ENCODE measurements around the gene SWAP70. TPM values are rescaled to one million over a fixed set of nuclear protein-coding genes. Genes with fewer than 3 reads are reported as not detected.

SWAP70 gene
- total RNA-seq, 1 experiment from 2014 or later: 25.6 TPM

DNA sequence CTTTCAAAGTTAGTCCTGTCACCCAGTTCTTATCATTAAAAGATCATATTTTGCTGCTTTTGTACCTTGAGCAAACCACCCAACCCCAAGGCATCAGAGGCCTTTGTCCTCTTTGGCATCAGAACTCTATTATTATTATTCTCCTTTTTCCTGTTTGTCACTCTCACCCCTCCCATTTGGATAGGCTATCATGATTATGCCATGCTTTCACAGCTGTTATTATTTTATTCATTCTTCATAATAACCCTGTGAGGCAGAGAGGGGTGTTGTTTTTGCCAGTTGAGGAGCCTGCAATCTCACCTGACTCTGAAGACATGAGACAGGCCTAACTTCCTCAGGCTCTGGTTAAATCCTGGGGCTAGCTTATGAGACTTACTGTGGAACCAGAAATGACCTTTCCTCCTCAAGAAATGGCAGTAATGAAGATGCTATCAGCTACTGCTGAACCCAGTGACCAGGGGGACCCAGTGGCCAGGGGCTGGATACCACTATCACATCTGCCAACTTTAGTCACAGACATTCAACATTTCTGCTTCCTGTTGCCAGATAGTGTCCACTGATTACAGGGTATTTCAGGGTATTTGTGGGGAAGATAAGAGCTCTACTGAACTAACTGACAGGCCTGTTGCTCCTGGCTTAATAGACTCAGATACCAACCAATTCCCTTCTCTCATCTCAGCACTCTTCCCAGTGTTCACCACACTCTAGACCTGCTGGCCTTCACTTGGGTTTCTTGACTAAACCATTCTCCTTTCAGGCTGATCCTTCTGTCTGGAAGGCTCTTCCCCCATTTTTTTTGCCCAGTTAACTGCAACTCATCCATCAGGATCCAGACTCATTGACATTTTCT lies 11.8 kb upstream of the SWAP70 start:
- no peak for DNase-seq (ENCODE audit: low read depth)

DNA sequence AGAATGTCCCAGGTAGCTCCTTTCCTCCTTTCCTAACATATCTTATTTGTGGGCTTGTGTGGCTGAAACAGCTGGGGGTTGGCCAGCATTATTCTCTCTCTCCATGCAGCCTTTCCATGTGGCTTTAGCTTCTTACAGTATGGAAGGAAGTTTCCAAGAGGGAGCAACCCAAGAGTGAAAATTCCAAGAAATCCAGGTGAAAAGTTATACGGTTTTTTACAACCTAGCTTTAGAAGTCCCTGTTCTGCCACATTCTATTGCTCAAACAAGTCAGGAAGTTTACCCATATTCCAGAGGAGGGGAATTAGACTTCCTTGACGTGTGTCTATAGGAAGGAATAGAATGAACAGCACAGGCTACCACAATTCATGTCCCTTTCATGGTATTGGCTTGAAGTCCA lies 10.0 kb upstream of the SWAP70 start:
- DNase-seq (ENCODE audit: low read depth): no peak

DNA sequence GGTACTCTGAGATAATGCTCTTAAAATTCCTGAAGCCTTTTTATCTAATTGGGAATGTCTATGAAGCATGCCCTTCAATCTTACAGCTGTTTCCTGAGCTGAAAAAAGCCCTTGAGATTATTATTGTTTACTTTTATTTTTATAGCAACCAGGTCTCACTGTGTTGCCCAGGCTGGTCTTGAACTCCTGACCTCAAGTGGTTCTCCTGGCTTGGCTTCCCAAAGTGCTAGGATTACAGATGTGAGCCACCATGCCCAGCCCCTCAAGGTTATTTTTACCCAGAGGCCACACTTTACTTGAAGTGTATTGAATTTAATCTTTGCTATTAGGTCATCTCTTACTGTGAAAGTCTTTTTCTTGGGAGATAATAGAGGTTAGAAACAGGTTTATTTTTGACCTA lies 7.0 kb upstream of the SWAP70 start:
- DNase-seq (ENCODE audit: low read depth): no peak

DNA sequence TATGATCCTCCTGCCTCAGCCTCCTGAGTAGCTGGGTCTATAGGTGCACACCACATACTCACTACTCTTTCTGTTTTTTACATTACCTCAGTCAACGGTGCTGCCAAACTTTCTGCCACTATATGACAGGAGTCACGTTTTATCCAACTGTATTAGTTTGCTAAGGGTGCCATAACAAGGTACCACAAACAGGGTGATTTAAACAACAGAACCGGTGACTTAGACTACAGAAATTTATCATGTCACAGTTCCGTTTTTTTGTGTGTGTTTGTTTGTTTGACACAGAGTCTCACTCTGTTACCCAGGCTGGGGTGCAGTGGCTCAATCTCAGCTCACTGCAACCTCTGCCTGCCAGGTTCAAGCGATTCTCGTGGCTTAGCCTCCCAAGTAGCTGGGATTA lies 6.3 kb upstream of the SWAP70 start:
- DNase-seq (ENCODE audit: low read depth): no peak

DNA sequence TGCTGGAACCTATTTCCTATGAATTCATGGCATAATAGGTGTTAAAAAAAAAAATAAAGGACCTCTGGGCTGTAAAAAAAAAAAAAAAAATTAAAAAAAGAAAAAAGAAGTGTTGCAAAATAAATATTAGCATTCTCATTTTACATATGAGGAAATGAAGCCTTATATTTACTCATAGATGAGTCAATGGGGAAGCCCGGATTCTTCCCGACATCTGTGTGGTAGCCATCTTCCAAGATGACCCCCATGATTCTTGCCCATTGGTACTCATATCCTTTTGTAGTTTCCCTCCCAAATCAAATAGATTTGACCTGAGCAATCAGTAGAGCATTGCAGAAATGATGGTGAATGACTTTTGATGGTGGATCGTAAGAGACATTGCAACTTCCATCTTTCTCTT lies 3.0 kb upstream of the SWAP70 start:
- peak; percentile 10 for DNase-seq (ENCODE audit: low read depth)

DNA sequence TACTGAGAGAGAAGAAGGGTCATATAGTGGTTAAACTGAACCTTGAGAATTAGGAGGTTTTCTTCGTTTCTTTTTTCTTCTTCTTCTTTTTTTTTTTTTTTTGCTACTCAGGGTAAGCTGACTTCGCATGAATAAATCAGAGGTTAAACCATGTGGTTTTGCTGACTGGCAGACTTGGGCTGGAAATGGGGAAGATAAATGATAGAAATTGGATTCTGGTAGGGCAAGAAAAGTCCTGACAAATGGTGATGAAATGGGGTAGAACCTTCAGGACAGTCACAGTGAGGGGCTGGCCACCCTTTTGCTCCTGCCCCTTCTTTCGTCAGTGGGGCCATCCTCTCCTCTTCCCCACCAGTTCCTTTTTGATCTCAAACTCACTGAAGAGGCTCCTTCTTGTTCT lies 1.6 kb upstream of the SWAP70 start:
- no peak for DNase-seq (ENCODE audit: low read depth)

DNA sequence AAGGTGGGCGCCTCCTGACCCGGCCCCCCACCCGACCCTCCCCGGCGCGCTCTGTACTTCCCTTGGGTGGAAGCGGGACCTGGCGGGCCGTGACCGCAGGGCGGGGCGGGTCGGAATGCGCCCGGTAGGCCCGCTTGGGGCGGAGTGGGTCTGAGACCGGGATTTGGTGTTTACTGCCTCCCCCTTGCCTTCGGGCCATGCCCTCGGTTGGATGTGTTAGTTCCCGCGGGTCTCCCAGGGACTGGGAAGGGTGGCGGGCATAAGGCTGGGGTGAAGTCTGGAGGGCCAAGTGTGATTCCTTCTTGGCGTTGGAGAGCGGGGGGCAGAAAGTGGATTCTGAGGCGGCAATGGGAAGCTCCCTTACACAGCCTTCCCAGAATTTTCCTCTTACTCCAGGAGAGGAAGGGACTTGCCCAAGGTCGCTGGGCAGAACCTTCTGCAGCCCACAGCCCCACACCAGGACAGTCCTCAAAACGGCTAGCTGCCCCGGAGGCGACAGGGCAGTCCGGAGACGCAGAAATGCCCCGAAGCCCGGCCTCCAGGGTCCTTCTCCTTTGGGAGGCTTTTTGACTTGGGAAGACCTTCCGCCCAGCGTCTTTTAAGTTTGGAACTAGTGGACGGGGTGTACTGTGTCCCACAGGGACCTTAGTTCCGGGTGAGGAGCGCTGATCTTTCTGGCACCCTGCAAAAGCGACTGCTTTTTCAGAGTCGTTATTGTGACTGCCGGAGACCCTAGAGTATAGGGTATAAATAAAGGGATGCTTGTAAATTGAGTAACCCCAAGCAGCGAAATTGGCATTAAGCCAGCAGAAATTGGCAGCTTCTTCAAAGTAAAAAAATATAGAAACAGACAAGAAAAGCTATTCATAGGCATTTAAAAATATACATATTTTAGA lies 647 bp downstream of the SWAP70 start:
- DNase-seq (ENCODE audit: low read depth): peak; percentile 46

DNA sequence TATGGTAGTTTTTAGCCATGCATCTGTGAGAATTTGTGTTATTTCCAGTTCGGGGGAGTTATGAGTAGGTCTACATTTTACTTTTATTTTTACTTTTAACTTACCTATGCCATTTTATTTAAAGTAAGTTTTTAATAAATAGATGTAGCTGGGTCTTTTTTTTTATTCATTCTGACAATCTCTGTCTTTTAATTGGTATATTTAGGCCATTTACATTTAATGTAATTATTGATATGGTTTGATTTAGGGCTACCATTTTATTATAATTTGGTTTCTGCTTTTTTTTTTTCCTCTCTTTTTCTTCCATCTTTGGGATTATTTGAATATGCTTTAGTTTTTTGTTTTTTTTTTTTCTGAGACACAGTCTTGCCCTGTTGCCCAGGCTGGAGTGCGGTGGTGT lies 1.9 kb downstream of the SWAP70 start:
- DNase-seq (ENCODE audit: low read depth): no peak

DNA sequence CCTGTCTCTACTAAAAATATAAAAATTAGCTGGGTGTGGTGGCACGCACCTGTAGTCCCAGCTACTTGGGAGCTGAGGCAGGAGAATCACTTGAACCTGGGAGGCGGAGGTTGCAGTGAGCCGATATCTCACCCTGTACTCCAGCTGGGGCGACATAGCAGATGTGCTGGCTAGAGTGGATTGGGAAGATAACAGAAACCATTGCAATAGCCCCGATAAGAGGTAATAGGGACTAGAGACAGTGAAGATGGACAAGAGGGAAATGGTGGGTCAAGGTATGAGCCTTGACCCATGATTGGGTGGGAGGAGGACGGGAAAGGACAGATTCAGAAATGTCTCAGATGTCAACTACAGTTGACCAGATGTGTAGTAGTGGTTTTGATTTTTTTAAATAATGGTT lies 6.1 kb downstream of the SWAP70 start:
- no peak for DNase-seq (ENCODE audit: low read depth)

DNA sequence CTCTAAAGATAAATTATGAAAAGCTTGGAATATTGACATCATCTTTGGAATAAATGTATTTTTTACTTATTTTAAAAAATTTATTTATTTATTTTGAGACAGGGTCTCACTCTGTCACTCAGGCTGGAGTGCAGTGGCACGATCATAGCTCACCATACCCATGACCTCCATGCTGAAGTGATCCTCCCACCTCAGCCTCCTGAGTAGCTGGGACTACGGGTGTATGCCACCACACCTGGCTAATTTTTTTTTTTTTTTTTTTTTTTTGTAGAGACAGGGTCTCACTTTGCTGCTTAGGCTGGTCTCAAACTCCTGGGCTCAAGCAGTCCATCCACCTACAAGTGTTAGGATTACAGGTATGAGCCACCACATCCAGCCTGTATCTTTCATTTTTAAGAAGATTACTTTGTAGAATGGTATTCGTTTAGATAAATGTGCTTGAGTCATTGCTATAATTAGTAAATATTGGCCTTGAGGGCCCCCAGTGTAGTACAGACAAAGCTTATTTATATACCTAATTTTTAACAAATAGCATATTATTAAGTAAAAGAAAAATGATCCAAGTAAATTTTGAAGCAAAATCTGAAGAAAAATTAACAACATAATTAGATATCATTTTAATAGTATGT lies 8.5 kb downstream of the SWAP70 start:
- DNase-seq (ENCODE audit: low read depth): no peak

DNA sequence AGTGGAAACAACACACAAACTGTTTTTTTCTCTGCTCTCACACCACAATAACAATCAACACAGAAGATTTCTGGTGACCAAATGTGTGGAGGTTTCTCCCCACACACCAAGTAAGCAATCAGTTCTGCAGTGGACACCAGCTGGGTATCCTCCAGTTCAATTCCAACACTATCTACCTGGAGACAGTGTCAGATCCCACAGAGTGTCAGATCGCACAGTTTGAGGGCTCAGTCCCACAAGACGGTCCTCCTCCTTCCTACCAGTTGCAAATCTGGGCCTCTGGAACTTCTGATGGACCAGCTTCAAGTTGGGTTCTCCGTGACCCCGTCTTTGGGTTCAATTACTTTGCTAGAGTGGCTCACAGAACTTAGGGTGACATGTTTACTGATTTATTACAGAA lies 9.0 kb downstream of the SWAP70 start:
- DNase-seq (ENCODE audit: low read depth): no peak

DNA sequence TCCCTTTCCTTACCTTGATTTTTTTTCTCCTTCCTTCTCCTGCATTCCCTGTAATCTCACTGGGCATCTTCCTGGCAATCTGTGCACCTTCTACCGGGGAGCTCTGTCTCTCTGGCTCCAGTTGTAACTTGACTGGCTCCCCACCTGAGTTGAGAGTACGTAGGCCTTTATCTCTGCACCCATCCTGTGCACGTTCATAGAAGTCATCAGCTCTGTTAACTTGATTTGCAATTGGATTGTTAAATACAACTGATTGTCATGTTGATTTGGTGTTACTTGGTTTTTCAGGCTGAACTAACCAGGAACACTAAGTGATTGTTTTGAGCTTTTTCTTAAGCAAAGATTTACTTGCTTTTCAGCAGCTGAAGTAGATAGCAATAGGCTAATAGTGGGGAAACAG lies 11.8 kb downstream of the SWAP70 start:
- no peak for DNase-seq (ENCODE audit: low read depth)

DNA sequence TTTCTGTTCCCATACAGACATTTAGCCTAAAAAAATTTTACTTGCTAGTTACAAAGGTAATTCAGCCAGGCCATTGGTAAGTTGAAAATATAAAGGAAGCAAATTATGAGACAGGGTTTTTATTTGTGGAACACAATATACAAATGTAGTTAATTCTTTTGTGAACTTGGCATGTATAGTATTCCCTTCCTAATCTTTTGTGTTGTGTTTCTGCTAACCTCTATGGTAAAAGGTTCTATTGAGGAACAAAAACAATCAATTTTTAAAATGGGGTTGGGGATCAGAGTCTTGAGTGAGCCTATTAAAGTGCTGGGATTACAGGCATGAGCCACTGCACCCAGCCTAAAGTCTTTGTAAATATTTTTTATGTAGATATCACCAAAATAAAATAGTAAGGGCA lies 14.1 kb downstream of the SWAP70 start:
- DNase-seq (ENCODE audit: low read depth): no peak

DNA sequence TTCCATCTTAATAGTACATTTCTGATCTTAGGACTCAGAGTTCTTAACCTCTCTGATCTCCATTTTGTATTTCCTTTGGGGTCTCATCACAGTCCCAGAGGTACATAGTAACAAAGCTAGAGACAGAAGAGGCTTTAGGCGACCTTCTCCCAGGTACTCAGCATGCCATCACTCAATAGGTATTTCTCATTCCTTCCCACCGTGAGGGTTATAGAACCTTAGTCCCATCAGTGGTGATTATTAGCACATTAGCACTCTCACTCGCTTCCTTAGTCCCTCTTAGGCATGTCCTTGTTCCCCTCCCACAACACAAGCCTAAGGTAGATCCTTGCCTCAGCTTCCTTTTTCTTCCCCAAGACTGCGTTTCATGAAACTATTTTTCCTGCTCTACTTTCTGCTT lies 14.7 kb downstream of the SWAP70 start:
- DNase-seq (ENCODE audit: low read depth): no peak

DNA sequence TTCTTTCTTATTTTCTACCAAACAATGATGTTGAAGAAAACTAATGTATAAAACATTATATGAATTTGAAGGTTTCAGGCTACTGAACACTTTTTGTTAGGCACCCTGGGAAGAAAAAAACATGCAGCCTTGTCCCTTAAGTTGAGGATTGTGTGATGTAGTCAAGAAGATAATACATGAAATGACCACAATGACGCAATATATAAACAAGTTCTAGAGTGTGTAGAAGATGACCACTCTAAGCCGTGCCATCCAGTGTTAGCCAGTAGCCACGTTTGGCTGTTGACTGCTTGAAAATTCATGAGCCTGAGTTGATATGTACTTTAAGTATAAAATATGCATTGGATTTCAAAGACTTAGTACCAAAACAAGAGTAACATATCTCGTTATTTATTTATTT lies 16.2 kb downstream of the SWAP70 start:
- no peak for DNase-seq (ENCODE audit: low read depth)

DNA sequence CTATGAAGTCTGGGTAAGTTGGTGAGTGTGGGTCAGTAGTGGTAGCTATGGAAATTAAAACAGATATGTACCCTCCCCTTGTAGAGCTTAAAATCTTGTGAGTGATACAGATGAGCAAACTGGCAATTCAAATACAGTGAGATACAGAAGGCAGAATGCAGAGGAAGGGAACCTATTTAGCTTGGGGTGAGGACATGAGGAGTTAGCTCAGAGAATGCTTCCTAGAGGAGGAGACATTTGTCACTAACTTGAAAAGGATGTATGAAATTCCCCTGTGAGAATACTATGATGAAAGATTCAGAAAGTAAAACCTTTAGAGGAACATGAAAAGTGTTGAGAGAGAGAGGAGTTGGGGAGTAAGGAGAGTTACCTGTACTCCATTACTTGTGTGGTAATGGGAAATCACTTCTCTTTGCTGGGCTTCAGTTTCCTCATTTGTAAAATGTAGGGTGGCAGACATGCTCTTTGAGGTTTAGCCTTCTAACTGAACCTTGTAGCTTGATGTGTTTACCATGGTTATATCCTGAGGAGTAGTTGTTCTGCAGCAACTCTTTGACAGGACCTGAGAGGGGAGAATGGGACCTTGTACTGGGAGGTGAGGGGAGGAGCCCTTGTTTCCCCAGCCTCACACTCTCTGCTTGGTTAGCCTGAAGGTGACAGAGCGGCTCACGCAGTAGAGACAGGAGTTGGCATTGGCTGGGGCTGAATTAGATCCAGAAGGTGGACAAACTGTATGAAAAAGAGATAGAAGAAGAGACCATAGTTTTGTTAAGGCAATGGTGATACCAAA lies 17.9 kb downstream of the SWAP70 start:
- DNase-seq (ENCODE audit: low read depth): no peak

DNA sequence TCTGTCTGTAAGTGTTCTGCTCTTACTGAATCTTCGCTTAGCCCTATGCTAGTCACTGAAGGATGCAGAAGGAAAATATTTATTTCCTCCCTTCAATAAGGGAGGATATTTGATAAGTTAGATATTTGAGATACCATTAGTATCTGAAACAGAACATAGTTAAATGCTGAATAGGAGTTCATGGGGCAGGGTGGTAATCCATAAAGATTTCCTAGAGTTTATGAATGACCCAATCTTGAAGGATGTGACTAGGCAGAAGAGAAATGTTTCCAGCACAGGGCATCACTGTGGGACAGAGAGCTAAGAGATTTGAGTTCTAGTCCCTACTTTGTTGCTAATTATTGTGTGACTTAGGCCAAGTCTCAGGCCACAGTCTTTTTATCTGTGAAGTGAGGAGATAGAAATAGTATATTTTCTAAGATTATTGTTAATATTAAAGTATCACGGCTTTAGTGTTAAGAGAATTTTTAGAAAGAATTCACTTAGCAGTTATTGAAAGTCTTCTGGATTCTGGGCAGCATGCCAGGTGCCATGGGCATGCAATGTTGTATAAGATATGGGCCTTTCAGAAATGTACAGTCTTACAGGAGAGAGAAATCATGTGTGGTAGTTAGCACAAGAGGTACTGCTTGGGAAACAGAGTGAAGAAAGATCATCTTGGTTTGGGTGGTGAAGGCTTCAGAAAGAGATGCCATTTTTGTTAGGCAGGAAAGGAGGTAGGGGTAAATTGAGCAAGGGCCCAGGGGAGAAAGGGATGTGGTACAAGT lies 24.0 kb downstream of the SWAP70 start:
- DNase-seq (ENCODE audit: low read depth): peak; percentile 43

DNA sequence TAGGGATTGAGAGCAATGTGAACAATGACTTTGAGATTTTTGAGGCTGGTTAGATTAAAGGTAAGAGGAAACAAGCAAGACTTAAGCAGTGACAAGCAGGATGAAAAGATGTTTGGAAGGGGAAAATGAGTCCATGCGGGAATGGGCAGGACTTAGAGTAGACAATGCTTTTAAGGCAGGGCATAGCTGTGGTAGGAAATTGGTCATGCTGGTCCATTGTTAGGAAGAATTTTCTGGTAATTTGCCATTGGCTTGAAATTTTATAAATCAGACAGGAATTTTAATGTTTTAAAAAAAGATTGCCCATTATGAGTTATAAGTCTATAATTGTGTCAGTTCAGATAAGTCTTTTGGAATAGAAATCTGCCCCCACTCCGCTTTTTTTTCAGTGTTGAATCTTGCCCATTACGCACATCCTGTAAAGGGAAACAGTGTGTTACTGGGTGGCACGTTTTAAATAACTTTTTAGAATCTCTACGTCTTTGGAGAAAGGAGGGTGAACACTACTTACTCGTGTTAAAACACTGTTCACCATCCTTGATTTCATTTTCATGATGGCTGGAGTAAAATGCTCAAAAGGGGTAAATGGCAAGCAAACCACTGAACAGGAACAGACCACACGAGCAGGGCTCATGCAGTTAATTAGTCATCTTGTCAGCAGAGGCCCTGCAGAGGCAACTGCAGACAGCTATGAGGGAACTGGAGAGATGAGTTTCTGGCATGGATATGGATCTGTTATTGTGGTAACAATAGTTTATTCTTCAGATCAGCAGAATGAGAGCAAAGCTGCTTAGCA lies 25.0 kb downstream of the SWAP70 start:
- peak; percentile 82 for DNase-seq (ENCODE audit: low read depth)

DNA sequence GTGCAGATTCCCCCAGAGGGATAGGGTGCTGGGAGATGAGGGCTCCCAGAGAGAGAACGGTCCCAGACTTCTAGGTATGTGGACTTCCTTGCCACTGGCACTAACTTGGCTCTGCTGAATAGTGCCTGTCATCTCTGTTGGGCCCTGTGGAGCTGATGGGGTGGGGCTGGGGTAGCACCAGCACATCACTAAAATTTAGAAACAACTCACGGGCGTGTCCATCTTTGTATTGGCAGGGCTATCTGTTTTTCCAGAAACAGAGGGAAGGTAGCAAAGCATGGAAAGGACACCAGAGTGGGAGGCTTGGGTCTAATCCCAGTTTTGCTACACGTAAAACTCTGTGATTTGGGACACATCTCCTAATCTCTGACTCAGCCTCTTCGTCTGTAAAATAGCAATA lies 25.8 kb downstream of the SWAP70 start:
- peak; percentile 10 for DNase-seq (ENCODE audit: low read depth)

DNA sequence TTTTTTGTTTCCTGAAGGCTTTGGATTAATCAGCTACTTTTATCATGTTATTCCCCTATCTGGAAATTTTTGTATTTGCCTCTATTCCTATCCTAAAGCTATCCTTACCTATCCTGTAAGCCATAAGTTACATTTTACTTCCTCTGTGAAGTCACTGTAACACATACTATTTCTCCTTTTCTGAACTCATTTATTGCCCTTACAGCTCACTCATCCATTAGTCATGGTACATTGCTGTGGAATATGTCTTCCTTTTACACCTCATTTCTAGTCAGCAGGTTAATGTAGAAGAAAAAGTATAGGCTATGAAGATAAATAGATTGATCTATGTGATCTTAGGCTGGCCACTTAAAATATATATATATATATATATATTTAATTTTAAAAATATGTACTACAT lies 28.0 kb downstream of the SWAP70 start:
- DNase-seq (ENCODE audit: low read depth): peak; percentile 32
